H9 (cell line): Measurements from ENCODE around the gene SRPK2. TPM values are rescaled to one million over a fixed set of nuclear protein-coding genes. Genes with fewer than 3 reads are reported as not detected.

Experiments used
- DNase-seq: peaks from one replicate; pipeline ENCODE4 v3.0.0-alpha.2; 2017
- H2AFZ ChIP-seq: one replicate; pipeline ENCODE4 v1.6.1; 2013; ENCODE audit warnings: mild to moderate bottlenecking, low read length, control low read depth, moderate library complexity
- H2AK5ac ChIP-seq: 2 replicates; pipeline ENCODE4 v1.6.1; 2013; ENCODE audit warnings: low read length, control low read depth, mixed read lengths; ENCODE audit not compliant: insufficient read length
- H2BK120ac ChIP-seq: one replicate; pipeline ENCODE4 v1.6.1; 2013; ENCODE audit warnings: low read depth, mild to moderate bottlenecking, low read length, control low read depth, inconsistent platforms; ENCODE audit not compliant: poor library complexity, severe bottlenecking
- H2BK12ac ChIP-seq: 2 replicates; pipeline ENCODE4 v1.6.1; 2013; ENCODE audit warnings: low read length, control low read depth, mixed read lengths, low read depth; ENCODE audit not compliant: insufficient read length
- H2BK15ac ChIP-seq: 2 replicates; pipeline ENCODE4 v1.6.1; 2013; ENCODE audit warnings: low read depth, low read length, control low read depth
- H2BK20ac ChIP-seq: one replicate; pipeline ENCODE4 v1.6.1; 2013; ENCODE audit warnings: low read depth, mild to moderate bottlenecking, low read length, control low read depth, inconsistent platforms; ENCODE audit not compliant: poor library complexity, severe bottlenecking
- H2BK5ac ChIP-seq: 2 replicates; pipeline ENCODE4 v1.6.1; 2013; ENCODE audit warnings: low read length, control low read depth, mixed read lengths; ENCODE audit not compliant: insufficient read length
- H3K14ac ChIP-seq: 2 replicates; pipeline ENCODE4 v1.6.1; 2013; ENCODE audit warnings: low read length, control low read depth; ENCODE audit not compliant: insufficient read depth
- H3K18ac ChIP-seq: 2 replicates; pipeline ENCODE4 v1.6.1; 2013; ENCODE audit warnings: low read depth, mild to moderate bottlenecking, mixed read lengths, low read length, control low read depth; ENCODE audit not compliant: insufficient read length
- H3K23ac ChIP-seq: 2 replicates; pipeline ENCODE4 v1.6.1; 2013; ENCODE audit warnings: low read length, control low read depth, mixed read lengths, low read depth; ENCODE audit not compliant: insufficient read length
- H3K23me2 ChIP-seq: 2 replicates; pipeline ENCODE4 v1.6.1; 2013; ENCODE audit warnings: low read depth, mild to moderate bottlenecking, mixed read lengths, low read length, control low read depth; ENCODE audit not compliant: insufficient read length, poor library complexity, severe bottlenecking
- H3K27ac ChIP-seq: 2 replicates; pipeline ENCODE4 v1.5.1; 2013; ENCODE audit warnings: low read length, control low read depth, mixed read lengths, low read depth; ENCODE audit not compliant: insufficient read length
- H3K27me3 ChIP-seq: 2 replicates; pipeline ENCODE4 v1.6.1; 2013; ENCODE audit warnings: low read length, control low read depth, inconsistent platforms; ENCODE audit not compliant: insufficient read depth
- H3K4ac ChIP-seq: 2 replicates; pipeline ENCODE4 v1.6.1; 2013; ENCODE audit warnings: low read depth, mild to moderate bottlenecking, control low read depth, inconsistent platforms, low read length, moderate library complexity
- H3K4me1 ChIP-seq: 2 replicates; pipeline ENCODE4 v1.6.1; 2013; ENCODE audit warnings: low read length, control low read depth, inconsistent platforms; ENCODE audit not compliant: insufficient read depth
- H3K4me2 ChIP-seq: 2 replicates; pipeline ENCODE4 v1.6.1; 2013; ENCODE audit warnings: low read length, control low read depth, mixed read lengths; ENCODE audit not compliant: insufficient read length, insufficient read depth
- H3K56ac ChIP-seq: 2 replicates; pipeline ENCODE4 v1.6.1; 2013; ENCODE audit warnings: low read depth, mild to moderate bottlenecking, mixed read lengths, low read length, control low read depth; ENCODE audit not compliant: insufficient read length
- H3K79me1 ChIP-seq: 2 replicates; pipeline ENCODE4 v1.6.1; 2013; ENCODE audit warnings: low read depth, mild to moderate bottlenecking, moderate library complexity, low read length, control low read depth, inconsistent platforms; ENCODE audit not compliant: insufficient read depth, poor library complexity, severe bottlenecking
- H3K79me2 ChIP-seq: 2 replicates; pipeline ENCODE4 v1.6.1; 2013; ENCODE audit warnings: low read length, control low read depth, inconsistent platforms; ENCODE audit not compliant: insufficient read depth
- H3K9ac ChIP-seq: 2 replicates; pipeline ENCODE4 v1.6.1; 2013; ENCODE audit warnings: low read length, control low read depth, mixed read lengths; ENCODE audit not compliant: insufficient read length; ENCODE audit errors: extremely low read depth
- H3K9me3 ChIP-seq: one replicate; pipeline ENCODE4 v1.6.1; 2013; ENCODE audit warnings: low read depth, low read length, inconsistent platforms; ENCODE audit not compliant: control insufficient read depth
- H3T11ph ChIP-seq: one replicate; pipeline ENCODE4 v1.6.1; 2013; ENCODE audit warnings: mild to moderate bottlenecking, low read length, control low read depth, inconsistent platforms
- H4K20me1 ChIP-seq: one replicate; pipeline ENCODE4 v1.6.1; 2013; ENCODE audit not compliant: control insufficient read depth, insufficient read length, insufficient read depth
- H4K5ac ChIP-seq: 2 replicates; pipeline ENCODE4 v1.6.1; 2013; ENCODE audit warnings: low read depth, mild to moderate bottlenecking, mixed read lengths, low read length, control low read depth; ENCODE audit not compliant: insufficient read length
- H4K8ac ChIP-seq: replicated peaks from 2 replicates; pipeline ENCODE4 v1.6.1; 2013; ENCODE audit warnings: low read length, control low read depth, mixed read lengths, low read depth; ENCODE audit not compliant: insufficient read length
- H4K91ac ChIP-seq: 2 replicates; pipeline ENCODE4 v1.6.1; 2013; ENCODE audit warnings: low read depth, mild to moderate bottlenecking, moderate library complexity, mixed read lengths, low read length, control low read depth; ENCODE audit not compliant: insufficient read length
- H3K27ac Mint-ChIP-seq, 3 experiments: 2 replicates in 2 of 3; 3 replicates in 1 of 3; pipeline ENCODE4 v1.8.0; 2020 to 2021; ENCODE audit warnings: mixed read lengths in 3 of 3, mild to moderate bottlenecking in 1 of 3, moderate library complexity in 1 of 3
- H3K27me3 Mint-ChIP-seq: 2 replicates; pipeline ENCODE4 v1.8.0; 2021; ENCODE audit warnings: low read depth, mild to moderate bottlenecking, moderate library complexity, mixed read lengths
- H3K36me3 Mint-ChIP-seq, 3 experiments: 2 replicates in 2 of 3; 3 replicates in 1 of 3; pipeline ENCODE4 v1.8.0; 2020 to 2021; ENCODE audit warnings: low read depth in 3 of 3, mixed read lengths in 3 of 3; ENCODE audit not compliant: insufficient read depth in 1 of 3
- H3K4me1 Mint-ChIP-seq, 2 experiments: 2 replicates each; pipeline ENCODE4 v1.8.0; 2020; ENCODE audit warnings: mixed read lengths in 2 of 2
- H3K4me3 Mint-ChIP-seq, 2 experiments: 2 replicates in 1 of 2; 3 replicates in 1 of 2; pipeline ENCODE4 v1.8.0; 2020 to 2021; ENCODE audit warnings: mild to moderate bottlenecking in 2 of 2, mixed read lengths in 2 of 2, moderate library complexity in 1 of 2
- H3K9me3 Mint-ChIP-seq, 2 experiments: 2 replicates in 1 of 2; 3 replicates in 1 of 2; pipeline ENCODE4 v1.8.0; 2020; ENCODE audit warnings: mild to moderate bottlenecking in 2 of 2, mixed read lengths in 2 of 2, moderate library complexity in 1 of 2
- CTCF ChIP-seq: fragments of 200-600 bp; sonication (generic); conservative IDR thresholded peaks from 3 replicates; pipeline ENCODE4 v1.8.0; 2021; ENCODE audit warnings: antibody characterized with exemption, mild to moderate bottlenecking
- WGBS: extraction: QIAGEN DNeasy Blood & Tissue Kit; methylation state at CpG from one replicate; pipeline ENCODE4 v1.1.7; 2013; ENCODE audit warnings: missing lambda C conversion rate, low lambda C conversion rate, mixed read lengths; ENCODE audit not compliant: insufficient read length; ENCODE audit errors: extremely low coverage; 5-methylcytosine and 5-hydroxymethylcytosine counted together
- total RNA-seq: library from RNA; stranded (reverse); gene quantifications from 2 replicates; pipeline ENCODE4 v1.2.1, GENCODE V29; 2021

The SRPK2 gene
- total RNA-seq, 1 experiment from 2014 or later, result 41.1 TPM

- no peak overlapping the region for H2BK5ac ChIP-seq
- Mint-ChIP-seq H3K36me3 (peaks cover 6 to 14% (median 8%) of the 10 kb centered on the region in 3 experiments; a peak in 6 of 7 replicates), H3K9me3 (no peaks in the 10 kb centered on the region), H3K4me3 (no peak overlapping the region), H3K27me3 (no peaks in the 10 kb centered on the region), H3K4me1 (peaks cover 0 to 3% of the 10 kb centered on the region in 2 experiments; a peak in 1 of 4 replicates), H3K27ac (peak overlapping the region in 1 of 3 experiments; percentile 23; a peak in 1 of 7 replicates)
- H3K9ac ChIP-seq, result no peak overlapping the region
- WGBS, result no CpG with 5 or more reads among the region's 10 CpGs
- H3K79me2 ChIP-seq, result peaks cover 9% of the 10 kb centered on the region; the same call in 1 of the 2 replicates
- H2BK120ac ChIP-seq, result no peak overlapping the region
- H3K23ac ChIP-seq, result no peak overlapping the region
- DNase-seq, result no peak
- H2BK20ac ChIP-seq, result no peak overlapping the region
- H3K9me3 ChIP-seq, result no peaks in the 10 kb centered on the region
- no peak overlapping the region for H3K27ac ChIP-seq
- H3K56ac ChIP-seq, result no peak overlapping the region
- H3K4me2 ChIP-seq, result no peak overlapping the region
- H2BK12ac ChIP-seq, result no peak overlapping the region
- H3T11ph ChIP-seq, result no peak overlapping the region
- H2AFZ ChIP-seq, result no peak overlapping the region
- H3K27me3 ChIP-seq, result no peaks in the 10 kb centered on the region
- H3K79me1 ChIP-seq, result peaks cover 3% of the 10 kb centered on the region
- no peak for TF ChIP-seq CTCF
- no peak overlapping the region for H2AK5ac ChIP-seq
- H2BK15ac ChIP-seq, result no peak overlapping the region
- H4K20me1 ChIP-seq, result no peaks in the 10 kb centered on the region
- no peak overlapping the region for H4K5ac ChIP-seq
- H3K4ac ChIP-seq, result no peak overlapping the region
- H3K23me2 ChIP-seq, result no peaks in the 10 kb centered on the region
- no peaks in the 10 kb centered on the region; the same call in 1 of the 2 replicates for H3K4me1 ChIP-seq
- H4K8ac ChIP-seq, result no peak overlapping the region
- no peak overlapping the region for H3K14ac ChIP-seq
- no peak overlapping the region for H4K91ac ChIP-seq
- no peak overlapping the region for H3K18ac ChIP-seq
Measured at GRCh38 chr7:105319578-105319977, 69.1 kb downstream of the SRPK2 start.
